Effector CD4-positive, alpha-beta T cell (primary cell): ENCODE measurements around the gene HERC2.

Experiments used
- DNase-seq: peaks from one replicate; pipeline ENCODE4 v3.0.0-alpha.2; 2020

HERC2 gene

GRCh38 chr15:28111543-28111942 lies 210.4 kb downstream of the HERC2 start:
- DNase-seq: no peak

GRCh38 chr15:28110481-28110881 lies 211.5 kb downstream of the HERC2 start:
- no peak for DNase-seq

DNA sequence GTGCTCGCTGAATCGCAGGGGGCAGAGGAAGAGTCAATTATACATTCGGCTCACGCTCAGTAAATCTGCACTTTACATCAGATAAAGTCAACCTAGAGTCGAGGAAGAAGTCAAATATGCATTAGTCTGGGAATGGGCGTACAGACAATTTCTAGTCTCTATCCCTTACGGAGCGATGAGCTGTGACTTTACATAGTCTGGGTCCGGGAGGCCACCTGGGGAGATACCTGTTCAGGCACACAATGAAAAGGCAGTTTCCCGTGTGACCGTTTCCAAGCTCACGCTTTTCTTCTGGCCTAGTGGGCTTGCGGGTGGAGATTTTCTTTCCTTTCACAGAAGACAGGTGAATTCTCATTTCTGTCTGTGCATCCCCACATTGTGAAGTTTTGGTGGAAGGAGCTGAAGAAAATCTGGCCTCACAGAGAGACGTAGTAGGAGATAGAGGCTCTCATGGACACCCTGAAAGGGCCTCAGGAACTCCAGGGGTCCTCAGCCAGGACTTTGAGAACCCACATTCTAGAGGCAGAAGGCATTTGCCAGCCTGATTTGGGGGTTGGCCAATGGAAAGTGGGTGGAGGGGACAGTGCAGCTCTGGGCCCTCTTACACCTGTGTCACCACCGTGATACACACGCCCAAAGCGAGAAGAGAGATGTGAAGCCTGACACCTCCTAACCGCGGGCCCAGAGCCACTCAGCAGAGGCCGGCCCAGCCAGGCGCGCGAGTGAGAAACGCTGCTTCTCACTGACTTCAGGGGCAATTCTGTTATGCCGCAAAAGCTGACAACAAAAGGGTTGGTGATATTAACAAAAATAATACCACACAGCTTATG lies 212.1 kb downstream of the HERC2 start:
- no peak for DNase-seq

DNA sequence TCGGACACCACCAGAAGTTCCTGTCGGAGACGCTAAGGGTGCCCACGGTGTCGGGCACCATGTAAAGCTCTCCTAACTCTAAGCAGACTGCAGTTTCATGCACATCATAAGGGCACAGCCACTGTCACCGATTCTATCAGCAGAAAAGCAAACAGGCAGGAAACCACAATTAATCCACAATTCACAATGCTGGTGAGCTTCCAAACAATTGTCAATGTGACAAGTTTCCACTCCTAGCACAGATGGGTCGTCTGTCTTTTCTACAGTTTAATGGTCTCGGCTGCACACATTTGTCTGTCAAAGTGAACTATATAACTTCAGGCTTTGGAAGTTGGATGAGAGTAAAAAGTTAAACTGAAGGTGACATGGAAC lies 214.1 kb downstream of the HERC2 start:
- no peak for DNase-seq

- DNase-seq: no peak
These were observed 214.7 kb downstream of the HERC2 start for GRCh38 chr15:28107111-28107903.

DNA sequence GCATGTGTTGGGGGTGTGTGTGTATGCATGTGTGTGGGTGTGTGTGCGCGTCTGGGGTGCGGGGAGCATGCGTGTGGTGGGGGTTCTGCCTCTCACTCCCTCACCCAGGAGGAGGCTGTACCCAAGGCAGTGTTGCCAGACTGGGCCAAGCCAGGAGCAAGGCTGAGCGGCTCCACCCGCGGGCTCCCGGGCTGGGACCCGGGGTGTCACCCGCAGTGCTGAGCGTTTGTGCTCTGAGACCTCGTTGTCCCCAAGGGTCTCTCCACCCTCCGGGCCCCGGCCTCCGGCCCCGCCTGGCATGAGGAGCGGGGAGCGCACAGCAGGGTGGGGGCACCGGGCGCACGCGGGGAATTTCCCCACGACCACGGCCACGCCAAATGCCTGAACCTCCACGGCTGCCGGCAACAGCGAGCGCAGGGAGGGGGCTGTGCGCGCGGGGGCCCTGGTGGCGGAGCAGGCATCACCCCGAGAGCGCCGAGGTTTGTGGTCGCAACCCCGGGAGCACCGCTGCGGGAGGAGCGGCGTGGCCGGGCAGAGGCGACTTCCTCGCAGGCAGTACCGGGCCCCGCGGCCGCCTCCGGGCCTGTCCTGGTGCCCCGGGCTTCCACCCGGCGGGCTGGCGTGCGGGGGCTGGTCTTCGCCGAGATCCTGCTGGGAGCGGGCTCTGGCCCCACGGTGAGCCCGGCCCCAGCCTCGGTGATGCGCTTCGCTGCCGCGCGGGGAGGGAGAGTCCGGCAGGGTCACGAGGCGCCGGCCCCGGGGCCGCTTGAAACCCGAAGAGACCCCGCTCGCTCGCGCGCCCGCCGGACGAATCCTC lies 215.5 kb downstream of the HERC2 start:
- no peak for DNase-seq

DNA sequence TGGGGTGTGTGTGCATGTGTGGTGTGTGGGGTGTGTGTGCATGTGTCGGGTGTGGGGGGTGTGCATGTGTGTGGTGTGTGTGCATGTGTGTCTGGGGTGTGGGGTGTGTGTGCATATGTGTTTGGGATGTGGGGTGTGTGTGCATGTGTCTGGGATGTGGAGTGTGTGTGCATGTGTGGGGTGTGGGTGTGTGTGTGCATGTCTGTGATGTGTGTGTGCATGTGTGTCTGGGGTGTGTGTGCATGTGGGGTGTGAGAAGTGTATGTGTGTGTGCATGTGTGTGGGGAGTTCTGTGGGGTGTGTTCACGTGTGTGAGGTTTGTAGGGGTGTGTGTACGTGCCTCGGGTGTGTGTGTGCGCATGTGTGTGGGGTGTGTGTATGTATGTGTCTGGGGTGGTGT lies 216.2 kb downstream of the HERC2 start:
- DNase-seq: no peak

- no peak for DNase-seq
These were observed 216.7 kb downstream of the HERC2 start for GRCh38 chr15:28105224-28105791.

DNA sequence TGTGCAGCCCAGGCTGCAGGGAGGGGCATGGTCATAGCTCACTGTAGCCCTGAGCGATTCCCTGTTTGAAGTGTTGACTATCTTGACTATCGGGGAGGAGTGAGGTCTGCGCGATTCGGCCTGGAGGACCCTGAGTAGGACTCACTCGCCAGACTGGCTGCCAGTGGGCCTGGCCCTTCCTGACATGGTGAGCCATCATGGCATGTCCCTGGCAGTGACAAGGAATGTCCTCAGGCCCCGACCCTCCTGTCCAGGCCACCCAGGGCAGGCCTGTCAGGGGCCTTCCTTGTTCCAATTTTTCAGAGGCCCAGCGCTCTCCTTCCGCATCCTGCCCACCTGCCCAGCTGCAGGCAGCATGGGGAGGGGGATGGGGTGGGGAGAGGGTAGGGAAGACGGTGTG lies 217.7 kb downstream of the HERC2 start:
- no peak for DNase-seq

GRCh38 chr15:28103831-28104230 lies 218.1 kb downstream of the HERC2 start:
- DNase-seq: no peak

DNA sequence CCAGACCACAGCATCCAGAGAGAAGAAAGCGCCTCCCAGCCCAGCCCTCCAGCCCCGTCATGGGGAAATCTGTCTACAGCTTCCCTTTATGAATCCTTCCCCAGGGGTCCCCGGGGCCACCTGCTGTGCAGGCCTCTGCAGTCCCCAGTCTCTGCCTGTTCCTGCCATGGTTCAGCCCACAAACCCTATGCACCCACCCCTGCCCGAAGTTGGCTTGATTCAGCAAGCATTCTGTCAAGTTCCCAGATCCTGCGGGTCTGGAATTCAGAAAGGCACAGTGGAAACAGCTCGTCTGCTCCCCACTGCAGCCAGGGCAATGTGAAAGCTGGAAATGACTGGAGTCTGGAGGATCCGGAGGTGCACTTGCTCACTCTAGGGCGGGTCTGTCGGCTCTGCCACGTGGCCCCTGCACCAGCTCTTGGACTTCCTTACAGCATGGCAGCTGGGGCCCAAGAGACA lies 220.0 kb downstream of the HERC2 start:
- no peak for DNase-seq

DNA sequence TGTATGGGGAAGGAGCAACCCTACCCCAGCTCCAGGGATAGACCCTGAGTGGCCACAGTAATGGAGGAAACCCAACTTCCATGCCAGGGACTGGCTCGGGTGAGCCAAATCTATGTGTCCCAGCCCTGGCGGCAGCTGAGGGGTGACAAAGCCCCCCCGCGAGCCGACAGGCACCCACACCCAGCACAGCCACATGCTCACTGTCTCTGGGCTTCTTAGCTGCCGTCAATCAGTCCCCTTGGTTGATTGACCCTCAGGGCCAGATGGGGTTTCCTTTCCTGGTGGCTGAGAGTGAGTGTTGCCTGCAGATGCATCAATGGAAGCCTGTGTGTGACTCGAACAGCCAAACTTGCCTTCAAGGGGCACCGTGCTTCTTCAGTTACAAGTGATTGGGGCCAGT lies 220.8 kb downstream of the HERC2 start:
- no peak for DNase-seq

DNA sequence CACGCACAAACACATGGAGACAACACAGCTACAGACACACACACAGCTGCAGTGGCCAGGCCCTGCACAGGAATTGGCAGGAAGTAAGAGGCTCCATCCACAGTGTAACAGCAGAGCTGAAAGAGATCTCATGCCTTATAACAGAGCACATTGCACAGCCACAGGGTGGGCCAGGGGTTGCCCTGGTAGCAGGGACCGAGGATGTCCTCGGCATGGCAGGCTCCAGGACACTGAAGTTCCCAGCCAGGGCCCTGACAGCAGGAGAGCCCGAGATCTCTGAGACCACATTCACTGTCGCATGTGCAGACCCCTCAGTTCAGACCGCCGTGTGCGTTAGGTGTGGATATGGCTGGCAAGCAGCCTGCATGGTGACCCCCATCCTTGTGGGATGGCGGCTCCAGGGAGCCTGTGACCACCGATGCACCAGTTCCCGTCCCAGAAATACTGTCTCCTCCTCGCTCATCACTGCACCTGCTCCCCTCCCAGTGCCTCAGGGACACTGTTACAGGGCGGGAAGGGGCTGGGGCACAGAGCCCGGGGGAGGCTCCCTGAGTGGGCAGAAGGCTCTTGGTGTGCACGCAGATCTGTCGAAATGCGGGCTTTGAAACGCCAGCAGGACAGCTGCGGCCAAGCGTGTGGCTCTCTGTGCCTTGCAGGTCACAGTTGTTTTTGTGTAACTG lies 221.3 kb downstream of the HERC2 start:
- DNase-seq: no peak

DNA sequence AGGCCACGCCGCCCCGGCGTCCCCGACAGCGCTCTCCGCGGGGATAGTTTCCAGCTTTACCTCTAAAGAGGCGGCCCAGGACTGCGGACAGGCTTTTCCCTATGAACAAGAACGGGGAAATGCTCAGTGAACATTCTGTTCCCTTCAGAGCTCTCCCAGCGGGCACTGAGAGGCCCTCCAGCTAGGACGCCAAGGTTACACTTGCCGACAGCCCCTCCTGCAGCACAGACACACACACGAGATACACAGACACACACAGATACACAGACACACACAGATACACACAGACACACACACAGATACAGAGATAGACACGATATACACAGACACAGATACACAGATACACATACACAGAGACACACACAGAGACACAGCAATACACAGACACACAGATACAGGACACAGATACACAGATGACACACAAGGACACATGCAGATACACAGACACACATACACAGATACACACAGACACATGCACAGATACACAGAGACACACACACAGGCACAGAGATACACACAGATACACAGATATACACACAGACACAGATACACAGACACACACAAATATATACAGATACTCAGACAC lies 222.3 kb downstream of the HERC2 start:
- DNase-seq: no peak

DNA sequence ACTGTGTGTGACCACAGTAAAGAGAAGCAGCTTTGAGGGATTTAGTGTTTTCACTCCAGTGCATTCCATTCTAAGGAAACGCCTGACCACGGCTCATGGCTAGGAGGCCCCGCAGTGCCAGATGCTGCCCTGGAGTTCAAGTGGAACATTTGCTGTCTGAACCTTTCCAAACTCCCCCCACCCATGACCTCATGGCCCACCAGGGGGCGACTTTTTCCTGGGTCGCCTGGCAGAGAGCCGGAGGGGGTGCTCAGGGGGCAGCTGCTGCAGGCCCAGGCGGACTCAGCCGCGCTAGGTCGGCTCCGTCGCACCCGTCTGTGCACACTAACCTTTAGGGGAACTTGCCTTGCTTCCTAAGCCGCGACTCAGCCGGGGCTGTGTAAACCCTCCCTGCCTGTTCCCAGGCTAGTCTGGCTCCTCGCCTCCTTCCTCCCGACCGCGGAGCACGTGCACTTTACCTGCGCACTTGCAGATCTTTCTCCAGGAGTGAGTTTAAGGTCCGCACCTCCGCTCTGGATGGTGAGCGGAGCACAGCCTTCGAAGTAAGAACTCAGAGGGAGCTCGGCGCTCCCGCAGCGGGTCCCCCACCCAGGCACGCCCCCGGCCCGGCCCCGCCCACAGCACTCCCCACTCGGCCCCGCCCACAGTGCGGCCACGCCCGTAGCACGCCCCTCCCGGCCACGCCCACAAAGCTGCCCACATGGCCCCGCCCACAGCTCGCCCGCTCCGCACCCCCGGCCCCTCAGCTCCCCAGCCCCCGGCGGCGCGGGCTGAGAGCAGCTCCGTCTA lies 223.0 kb downstream of the HERC2 start, which contains the start of gene OCA2:
Gene OCA2, minus strand, starts transcription at position 550 of the 789 bp plus-strand sequence. CDS start 17,441 bp downstream, outside the sequence.
- DNase-seq: peak; percentile 48

- no peak for DNase-seq
These were observed 223.6 kb downstream of the HERC2 start for GRCh38 chr15:28098360-28098765.

DNA sequence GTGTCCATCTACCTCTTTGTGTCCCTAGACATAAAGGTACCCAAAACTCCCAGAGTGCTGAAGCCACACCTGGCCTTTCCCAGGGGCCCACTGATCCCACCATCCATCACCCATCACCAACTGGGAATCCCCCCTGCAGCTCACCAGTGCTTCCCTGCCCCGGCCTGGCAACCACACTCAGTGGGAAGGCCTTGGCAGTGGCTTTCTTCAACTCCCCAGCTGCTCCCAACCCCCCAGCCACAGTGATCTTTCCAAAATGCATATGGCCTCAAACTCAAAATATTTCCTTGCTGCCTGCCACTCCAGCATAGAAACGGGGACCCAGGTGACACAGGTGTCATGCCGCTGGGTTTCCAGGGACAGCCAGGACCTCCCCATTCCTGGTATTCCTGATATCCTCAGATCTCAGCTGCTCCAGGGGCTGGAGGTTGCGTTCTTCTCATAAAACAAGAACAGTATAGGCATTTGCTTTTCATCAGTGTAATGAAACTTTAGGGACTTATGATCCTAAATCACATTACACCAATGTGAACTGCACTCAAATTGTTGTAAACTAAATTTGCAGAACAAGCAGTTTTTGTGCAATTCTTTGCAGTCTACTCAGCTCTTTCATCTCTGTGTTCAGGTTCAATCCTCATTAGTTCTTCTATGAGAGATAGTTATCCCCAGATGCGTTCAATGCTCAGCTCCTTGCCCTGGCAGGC lies 224.2 kb downstream of the HERC2 start:
- no peak for DNase-seq

DNA sequence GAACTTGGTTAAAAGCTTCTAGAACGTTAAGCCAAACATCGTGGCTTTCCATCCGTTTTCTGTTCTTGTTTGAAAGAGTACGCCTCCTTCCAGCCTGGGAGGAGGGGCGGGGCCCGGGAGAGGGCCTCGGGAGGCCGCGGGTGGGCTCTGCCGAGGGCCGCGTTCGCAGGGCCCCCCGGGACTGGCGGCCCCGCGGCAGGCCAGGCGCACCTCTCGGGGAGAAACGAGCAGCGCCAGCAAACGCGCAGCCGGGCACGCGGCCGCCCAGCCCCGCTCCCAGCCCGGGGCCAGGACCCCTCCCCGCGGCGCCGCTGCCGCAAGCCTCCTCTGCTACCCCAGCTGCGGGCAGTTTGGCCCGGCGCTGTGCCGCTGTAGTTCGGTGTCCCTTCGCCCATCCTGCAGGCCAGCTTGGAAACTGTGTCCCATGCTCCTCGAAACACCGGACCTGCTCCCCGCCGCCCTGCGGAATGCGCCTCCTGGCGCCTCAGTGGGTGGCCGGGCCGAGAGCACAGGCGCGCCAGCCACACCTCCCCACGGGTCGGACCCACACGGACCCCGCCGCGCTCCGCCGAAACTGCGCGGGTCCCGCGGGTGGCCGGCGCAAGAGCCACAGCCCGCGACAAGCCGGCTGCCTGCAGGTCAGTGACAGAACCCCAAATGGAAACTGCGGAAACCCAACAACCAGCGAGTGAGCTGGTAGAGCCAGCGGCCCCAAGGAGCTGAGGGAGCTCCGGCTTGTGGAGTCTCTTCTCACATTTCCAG lies 225.1 kb downstream of the HERC2 start:
- DNase-seq: no peak

GRCh38 chr15:28096411-28096669 lies 225.6 kb downstream of the HERC2 start:
- no peak for DNase-seq
